CD4-positive, alpha-beta T cell (primary cell): ENCODE data around the gene STAB2. TPM values are rescaled to one million over a fixed set of nuclear protein-coding genes. Genes with fewer than 3 reads are reported as not detected.

Experiments used
- ATAC-seq: fragments of 200-7000 bp; cut with Tn5 transposase; one replicate; pipeline ENCODE4 v1.10.0; 2022; ENCODE audit warnings: mild to moderate bottlenecking; ENCODE audit not compliant: poor library complexity
- CTCF ChIA-PET: fragments of 350-600 bp; sonication (Branson Sonifier 250); formaldehyde crosslinking; loops from one replicate; lab custom pipeline; 2021; ENCODE audit warnings: antibody characterized with exemption, inconsistent platforms; lab: Charles Lee
- POLR2A ChIA-PET: fragments of 350-600 bp; sonication (Branson Sonifier 250); formaldehyde crosslinking; loops from one replicate; lab custom pipeline; 2021; ENCODE audit warnings: antibody characterized with exemption, inconsistent platforms; lab: Charles Lee
- DNase-seq, 14 experiments: peaks; one replicate each; pipeline ENCODE4 v3.0.0-alpha.2; 2013 to 2020; ENCODE audit warnings: mixed read lengths in 2 of 14
- H3K27ac ChIP-seq, 2 donors: one replicate each; pipeline versions ENCODE4 v1.5.1 to v1.7.0; 2013; ENCODE audit warnings: low read length in 2 of 2, low read depth in 1 of 2, mild to moderate bottlenecking in 1 of 2
- H3K27me3 ChIP-seq, 2 experiments: 1 replicate in 1 of 2; 2 replicates in 1 of 2; pipeline versions ENCODE4 v1.6.1 to v1.7.0; 2013; ENCODE audit warnings: low read length in 2 of 2, control low read depth in 1 of 2, mild to moderate bottlenecking in 1 of 2, moderate library complexity in 1 of 2; ENCODE audit not compliant: insufficient read depth in 2 of 2, control insufficient read depth in 1 of 2
- H3K36me3 ChIP-seq: one replicate; pipeline ENCODE4 v1.6.1; 2013; ENCODE audit warnings: low read length, control low read depth; ENCODE audit not compliant: insufficient read depth
- H3K4me1 ChIP-seq: one replicate; pipeline ENCODE4 v1.6.1; 2013; ENCODE audit warnings: low read length, control low read depth; ENCODE audit not compliant: insufficient read depth
- H3K4me3 ChIP-seq: one replicate; pipeline ENCODE4 v1.5.1; 2013; ENCODE audit warnings: mild to moderate bottlenecking, low read length, moderate library complexity
- H3K9me3 ChIP-seq, 2 experiments: 1 replicate in 1 of 2; 2 replicates in 1 of 2; pipeline versions ENCODE4 v1.6.1 to v1.7.0; 2013; ENCODE audit warnings: low read length in 2 of 2, mild to moderate bottlenecking in 2 of 2, control low read depth in 1 of 2, moderate library complexity in 1 of 2; ENCODE audit not compliant: control insufficient read depth in 1 of 2, insufficient read depth in 1 of 2
- H3K27ac Mint-ChIP-seq: one replicate; pipeline ENCODE4 v1.8.0; 2020; ENCODE audit warnings: mixed read lengths
- H3K27me3 Mint-ChIP-seq: one replicate; pipeline ENCODE4 v1.8.0; 2021; ENCODE audit warnings: mixed read lengths
- H3K36me3 Mint-ChIP-seq: one replicate; pipeline ENCODE4 v1.8.0; 2021; ENCODE audit warnings: low read depth, mixed read lengths
- H3K4me1 Mint-ChIP-seq: one replicate; pipeline ENCODE4 v1.8.0; 2021; ENCODE audit warnings: low read depth, mixed read lengths
- H3K4me3 Mint-ChIP-seq: one replicate; pipeline ENCODE4 v1.8.0; 2020; ENCODE audit warnings: mild to moderate bottlenecking, mixed read lengths
- H3K9me3 Mint-ChIP-seq: one replicate; pipeline ENCODE4 v1.8.0; 2020; ENCODE audit warnings: mixed read lengths
- intact Hi-C, 2 experiments: fragments of 100-400 bp; cut with DNase I in 1 of 2; cut with micrococcal nuclease in 1 of 2; formaldehyde crosslinking; loops; one replicate each; pipeline versions ENCODE4 v1.15.1 to v1.9.0; 2023 to 2025; cut with DNase I, micrococcal nuclease
- total RNA-seq, 174 experiments: library from RNA in 2 of 174; stranded (reverse) in 2 of 174; gene quantifications; one replicate each; pipeline ENCODE4 v1.2.3 and lab custom pipeline; 2021 to 2026
- TF ChIP-seq, protein P1 (sequence below): fragments of 200-600 bp; IDR thresholded peaks from one replicate; pipeline ENCODE4 v1.8.0; 2022; ENCODE audit warnings: antibody characterized with exemption, mild to moderate bottlenecking

The STAB2 gene
- total RNA-seq, 2 experiments from 2014 or later = not detected

DNA sequence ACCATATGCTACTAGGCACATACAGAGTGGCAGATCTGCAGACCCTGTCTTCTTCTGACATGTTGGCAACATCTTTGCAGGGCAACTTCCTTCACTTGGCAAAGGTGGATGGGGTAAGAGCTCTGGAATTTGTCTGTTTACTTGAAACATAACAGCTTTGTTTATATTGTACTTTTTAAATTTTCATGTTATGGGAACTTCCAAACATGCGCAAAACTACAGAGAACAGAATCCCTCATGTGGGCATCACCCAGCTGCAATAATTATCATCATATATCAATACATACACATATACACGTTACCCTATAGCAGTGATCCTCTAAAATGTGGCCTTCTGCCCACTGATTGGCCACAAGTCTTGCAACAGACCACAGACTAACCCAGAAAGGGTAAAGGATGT lies 103.4 kb downstream of the STAB2 start:
- Mint-ChIP-seq H3K4me3 (no peak overlapping the region), H3K27me3 (peaks cover 44% of the 10 kb centered on the region), H3K9me3 (no peaks in the 10 kb centered on the region), H3K4me1 (no peaks in the 10 kb centered on the region), H3K36me3 (no peaks in the 10 kb centered on the region), H3K27ac (no peak overlapping the region)
- Histone ChIP-seq H3K27me3 (no peaks in the 10 kb centered on the region), H3K4me1 (no peaks in the 10 kb centered on the region), H3K36me3 (no peaks in the 10 kb centered on the region), H3K27ac (no peak overlapping the region), H3K9me3 (no peaks in the 10 kb centered on the region), H3K4me3 (no peak overlapping the region)
- POLR2A ChIA-PET = no interaction called here
- intact Hi-C loops = no loop called here
- ATAC-seq (no peak), DNase-seq (no peak)
- TF ChIP-seq, protein P1, sequence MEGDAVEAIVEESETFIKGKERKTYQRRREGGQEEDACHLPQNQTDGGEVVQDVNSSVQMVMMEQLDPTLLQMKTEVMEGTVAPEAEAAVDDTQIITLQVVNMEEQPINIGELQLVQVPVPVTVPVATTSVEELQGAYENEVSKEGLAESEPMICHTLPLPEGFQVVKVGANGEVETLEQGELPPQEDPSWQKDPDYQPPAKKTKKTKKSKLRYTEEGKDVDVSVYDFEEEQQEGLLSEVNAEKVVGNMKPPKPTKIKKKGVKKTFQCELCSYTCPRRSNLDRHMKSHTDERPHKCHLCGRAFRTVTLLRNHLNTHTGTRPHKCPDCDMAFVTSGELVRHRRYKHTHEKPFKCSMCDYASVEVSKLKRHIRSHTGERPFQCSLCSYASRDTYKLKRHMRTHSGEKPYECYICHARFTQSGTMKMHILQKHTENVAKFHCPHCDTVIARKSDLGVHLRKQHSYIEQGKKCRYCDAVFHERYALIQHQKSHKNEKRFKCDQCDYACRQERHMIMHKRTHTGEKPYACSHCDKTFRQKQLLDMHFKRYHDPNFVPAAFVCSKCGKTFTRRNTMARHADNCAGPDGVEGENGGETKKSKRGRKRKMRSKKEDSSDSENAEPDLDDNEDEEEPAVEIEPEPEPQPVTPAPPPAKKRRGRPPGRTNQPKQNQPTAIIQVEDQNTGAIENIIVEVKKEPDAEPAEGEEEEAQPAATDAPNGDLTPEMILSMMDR = no peak
- CTCF ChIA-PET = no interaction called here

DNA sequence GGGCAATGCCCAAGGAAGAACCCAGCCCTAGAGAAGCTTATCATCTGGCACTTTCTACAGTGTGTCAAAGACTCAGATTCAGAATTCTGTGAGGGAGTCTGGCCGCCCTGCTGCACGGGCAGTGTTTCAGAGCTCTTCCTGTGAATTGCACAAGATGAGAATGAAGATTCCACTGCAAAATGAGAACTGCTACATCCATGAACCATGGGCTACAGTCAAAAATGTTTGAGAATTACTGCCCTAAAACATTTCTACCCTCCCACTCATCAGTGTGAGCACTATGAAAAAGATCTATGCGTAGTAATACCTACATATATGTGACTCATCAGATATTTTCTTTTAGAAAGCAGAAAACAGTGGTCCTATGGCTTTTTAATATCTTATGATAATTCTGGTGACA lies 104.0 kb downstream of the STAB2 start:
- Mint-ChIP-seq H3K27ac (no peak overlapping the region), H3K4me3 (no peak overlapping the region), H3K27me3 (peaks cover 41% of the 10 kb centered on the region), H3K4me1 (no peaks in the 10 kb centered on the region), H3K9me3 (no peaks in the 10 kb centered on the region), H3K36me3 (no peaks in the 10 kb centered on the region)
- ChIA-PET CTCF (no interaction called here), POLR2A (no interaction called here)
- no peaks in the 10 kb centered on the region for H3K9me3 ChIP-seq
- H3K4me3 ChIP-seq = no peak overlapping the region
- H3K27ac ChIP-seq = no peak overlapping the region
- ATAC-seq = no peak
- TF ChIP-seq, protein P1 = no peak
- H3K36me3 ChIP-seq = no peaks in the 10 kb centered on the region
- H3K4me1 ChIP-seq = no peaks in the 10 kb centered on the region
- DNase-seq = no peak
- H3K27me3 ChIP-seq = no peaks in the 10 kb centered on the region
- intact Hi-C loops = no loop called here

DNA sequence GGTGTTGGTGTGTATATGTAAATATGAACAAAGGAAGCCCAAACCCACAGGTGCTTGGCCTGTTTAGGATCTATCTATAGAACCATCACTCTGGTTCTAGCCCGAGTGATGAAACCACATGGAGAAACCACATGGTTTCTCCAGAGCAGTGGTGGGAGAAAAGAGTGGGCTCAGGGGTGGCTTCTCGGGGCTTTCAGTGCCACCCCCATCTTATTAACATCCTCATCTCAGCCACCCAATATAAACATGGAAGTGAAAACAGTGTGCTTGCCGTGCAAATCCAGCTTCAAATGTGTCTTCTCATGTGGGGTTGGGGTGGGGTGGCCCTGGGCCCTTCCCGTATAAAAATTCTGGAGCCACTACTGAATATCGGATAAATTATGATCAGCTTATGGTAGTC lies 109.0 kb downstream of the STAB2 start:
- POLR2A ChIA-PET = no interaction called here
- Mint-ChIP-seq H3K27ac (no peak overlapping the region), H3K36me3 (no peaks in the 10 kb centered on the region), H3K9me3 (no peaks in the 10 kb centered on the region), H3K4me1 (no peaks in the 10 kb centered on the region), H3K4me3 (no peak overlapping the region), H3K27me3 (peaks cover 24% of the 10 kb centered on the region)
- no peak overlapping the region for H3K4me3 ChIP-seq
- no peaks in the 10 kb centered on the region for H3K36me3 ChIP-seq
- no peaks in the 10 kb centered on the region for H3K9me3 ChIP-seq
- ATAC-seq (no peak), DNase-seq (no peak)
- CTCF ChIA-PET = no interaction called here
- TF ChIP-seq, protein P1 = no peak
- H3K27me3 ChIP-seq = no peaks in the 10 kb centered on the region
- no peak overlapping the region for H3K27ac ChIP-seq
- H3K4me1 ChIP-seq = no peaks in the 10 kb centered on the region
- intact Hi-C loops = no loop called here
